ENCODE results near the gene TSFM. TPM values are rescaled to one million over a fixed set of nuclear protein-coding genes. Genes with fewer than 3 reads are reported as not detected.
A peak's percentile ranks its signal among the peaks of the same experiment; 100 is the strongest.

TSFM gene
- total and polyA plus RNA-seq, 4 donors: 14.6 to 60.5 (median 38.2) TPM

- peaks cover 38 to 95% (median 88%) of the 10 kb centered on the region in 4 donors for H3K4me1 ChIP-seq (ENCODE audit: control insufficient read depth in 4 of 4, insufficient read depth in 4 of 4, low read length in 3 of 4)
- peak overlapping the region; percentile 53 to 69 for H3K27ac ChIP-seq (ENCODE audit: low read depth in 1 of 2, low read length in 2 of 2)
- WGBS: 17% methylated on average over 13 of the region's 13 CpGs
- H3K9ac ChIP-seq (ENCODE audit: low read depth in 1 of 2, low read length in 2 of 2): peak overlapping the region in 1 of 2 donors; percentile 9
- no peak for TF ChIP-seq RXRA (IDR thresholded peaks at IDR 0.05)
- TF ChIP-seq SP1 (IDR thresholded peaks at IDR 0.05): no peak
- no peak for TF ChIP-seq NR2F2 (IDR thresholded peaks at IDR 0.05)
- no peak for TF ChIP-seq ATF3 (IDR thresholded peaks at IDR 0.05)
- no peak for TF ChIP-seq CTCF (IDR thresholded peaks at IDR 0.05; ENCODE audit: low read depth, low read length, missing input control)
- TF ChIP-seq TAF1 (conservative IDR thresholded peaks at IDR 0.05): no peak
- no peak for TF ChIP-seq REST (IDR thresholded peaks at IDR 0.05)
- peak in 1 of 2 donors; percentile 31 for TF ChIP-seq GABPA (IDR thresholded peaks at IDR 0.05 in 1 of 2, conservative IDR thresholded peaks at IDR 0.05 in 1 of 2)
- no peak for TF ChIP-seq ZBTB33 (IDR thresholded peaks at IDR 0.05)
- no peak for TF ChIP-seq FOXA2 (IDR thresholded peaks at IDR 0.05)
- no peak for TF ChIP-seq FOXA1 (IDR thresholded peaks at IDR 0.05)
- TF ChIP-seq EGR1 (IDR thresholded peaks at IDR 0.05; ENCODE audit: low read depth in 2 of 2): no peak
- peak in 1 of 2 donors; percentile 23 for TF ChIP-seq HNF4A (conservative IDR thresholded peaks at IDR 0.05)
- no peak for TF ChIP-seq HNF4G (IDR thresholded peaks at IDR 0.05)
- TF ChIP-seq YY1 (IDR thresholded peaks at IDR 0.05): peak; percentile 76
- TF ChIP-seq JUND (IDR thresholded peaks at IDR 0.05): no peak
- peak in 1 of 2 donors; percentile 15 for TF ChIP-seq RAD21 (IDR thresholded peaks at IDR 0.05)
- TF ChIP-seq MAX (IDR thresholded peaks at IDR 0.05): no peak
- DNase-seq (ENCODE audit: low spot score): peak; percentile 50
- H3K36me3 ChIP-seq (ENCODE audit: control insufficient read depth in 4 of 4, insufficient read depth in 3 of 4, low read depth in 1 of 4, low read length in 3 of 4): no peaks in the 10 kb centered on the region
- peak overlapping the region in 1 of 3 donors; percentile 12 for H3K4me3 ChIP-seq (ENCODE audit: low read depth in 1 of 3, low read length in 3 of 3)
- H3K9me3 ChIP-seq (ENCODE audit: control insufficient read depth in 4 of 4, low read length in 3 of 4): no peaks in the 10 kb centered on the region
- H3K27me3 ChIP-seq (ENCODE audit: control insufficient read depth in 4 of 4, insufficient read depth in 4 of 4, low read length in 3 of 4): no peaks in the 10 kb centered on the region
These were observed 54.1 kb downstream of the TSFM start for GRCh38 chr12:57836442-57837375.

All from liver (tissue), 9 donors.